GM12864 (cell line): ENCODE results near the gene PIP4K2C.
"Not testable (repeated sequence)": the region's sequence is repeated elsewhere in the genome, so short reads cannot be mapped to it uniquely, and the experiment has no call there.

Experiments
- DNase-seq: peaks from one replicate; pipeline ENCODE4 v3.0.0-alpha.2; 2011; ENCODE audit warnings: low read depth
- H3K4me3 ChIP-seq: 2 replicates; pipeline ENCODE4 v1.5.1; 2011; ENCODE audit warnings: mild to moderate bottlenecking, low read depth, low read length, control low read depth
- CTCF ChIP-seq: IDR thresholded peaks from 2 replicates; pipeline ENCODE4 v1.5.1; 2011; ENCODE audit warnings: low read depth, mild to moderate bottlenecking, moderate library complexity, low read length, control low read depth, inconsistent platforms; ENCODE audit errors: missing control alignments

The PIP4K2C gene

GRCh38 chr12:57637364-57637763 lies 46.4 kb downstream of the PIP4K2C start:
- TF ChIP-seq CTCF, result no peak
- no peak overlapping the region for H3K4me3 ChIP-seq
- DNase-seq, result no peak

- H3K4me3 ChIP-seq, result no peak overlapping the region
- TF ChIP-seq CTCF, result no peak
- no peak for DNase-seq
Measured at GRCh38 chr12:57638096-57638495, 47.1 kb downstream of the PIP4K2C start.

GRCh38 chr12:57640175-57641042 lies 49.4 kb downstream of the PIP4K2C start:
- H3K4me3 ChIP-seq, result no peak overlapping the region
- DNase-seq, result no peak
- no peak for TF ChIP-seq CTCF

- DNase-seq, result no peak
- no peak for TF ChIP-seq CTCF
Measured at GRCh38 chr12:57641699-57642442, 50.9 kb downstream of the PIP4K2C start.

GRCh38 chr12:57645990-57646658 lies 55.1 kb downstream of the PIP4K2C start:
- not testable (repeated sequence) for DNase-seq, H3K4me3 ChIP-seq

More at GRCh38 chr12:57641699-57642442, 50.9 kb downstream of the PIP4K2C start:
- no peak overlapping the region for H3K4me3 ChIP-seq

- H3K4me3 ChIP-seq, DNase-seq: not testable (repeated sequence)
Measured at GRCh38 chr12:57646659-57647049, 55.7 kb downstream of the PIP4K2C start.
